Activated CD4-positive, alpha-beta T cell treated with anti-CD3 and anti-CD28 coated beads, Interleukin-2, amount 50 U/mL, for 1 hour (primary cell): ENCODE measurements around the gene SUSD3.

Experiments
- DNase-seq: peaks from one replicate; pipeline ENCODE4 v3.0.0-alpha.2; 2020

Gene SUSD3

DNA sequence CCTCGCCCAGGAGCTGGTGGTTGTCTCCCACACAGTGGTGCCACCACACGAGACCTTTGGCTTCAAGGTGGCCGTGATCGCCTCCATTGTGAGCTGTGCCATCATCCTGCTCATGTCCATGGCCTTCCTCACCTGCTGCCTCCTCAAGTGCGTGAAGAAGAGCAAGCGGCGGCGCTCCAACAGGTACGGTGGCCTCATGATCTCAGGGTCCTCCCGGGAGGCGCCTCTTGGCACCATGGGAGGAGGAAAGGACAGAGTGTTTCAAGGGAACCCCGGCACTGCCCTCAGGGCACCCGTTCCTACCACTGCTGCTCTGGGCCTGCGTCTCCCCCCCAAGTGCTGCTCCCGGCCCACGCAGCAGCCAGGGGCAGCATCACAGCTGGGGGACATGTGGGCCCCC is 19.3 kb downstream of the SUSD3 start:
- no peak for DNase-seq

DNA sequence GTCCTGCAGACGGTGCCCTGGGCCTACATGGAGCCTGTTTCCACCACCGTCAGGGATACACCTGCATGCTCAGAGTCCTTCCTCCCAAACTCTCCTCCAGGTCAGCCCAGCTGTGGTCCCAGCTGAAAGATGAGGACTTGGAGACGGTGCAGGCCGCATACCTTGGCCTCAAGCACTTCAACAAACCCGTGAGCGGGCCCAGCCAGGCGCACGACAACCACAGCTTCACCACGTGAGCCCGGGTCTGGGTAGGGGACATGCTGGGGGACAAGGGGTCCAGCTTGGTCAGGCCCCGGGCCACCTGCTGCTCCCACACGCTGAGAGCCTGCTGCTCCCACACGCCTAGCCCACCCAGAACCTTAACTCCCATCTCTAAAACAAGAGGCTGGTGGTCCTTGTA is 20.9 kb downstream of the SUSD3 start:
- no peak for DNase-seq

DNA sequence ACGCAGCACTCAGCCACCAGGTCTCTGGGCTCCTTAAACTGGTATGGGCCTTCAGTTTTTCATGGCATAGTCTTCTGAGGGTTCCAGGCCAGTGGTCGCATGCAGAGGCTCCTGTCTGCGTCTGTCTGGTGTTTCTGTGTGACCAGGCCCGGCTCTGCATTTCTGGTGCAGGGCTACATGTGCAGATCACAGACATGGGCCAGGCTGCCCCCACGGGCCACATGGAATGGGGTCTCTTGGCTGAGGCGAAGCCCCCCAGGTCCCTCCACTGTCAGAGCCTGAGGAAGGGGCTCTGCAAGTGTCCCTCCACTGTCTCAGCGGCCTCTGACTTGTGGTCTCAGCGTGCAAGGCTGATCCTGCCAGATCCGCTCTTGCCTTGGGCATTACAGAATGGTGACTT is 21.9 kb downstream of the SUSD3 start:
- DNase-seq: no peak

DNA sequence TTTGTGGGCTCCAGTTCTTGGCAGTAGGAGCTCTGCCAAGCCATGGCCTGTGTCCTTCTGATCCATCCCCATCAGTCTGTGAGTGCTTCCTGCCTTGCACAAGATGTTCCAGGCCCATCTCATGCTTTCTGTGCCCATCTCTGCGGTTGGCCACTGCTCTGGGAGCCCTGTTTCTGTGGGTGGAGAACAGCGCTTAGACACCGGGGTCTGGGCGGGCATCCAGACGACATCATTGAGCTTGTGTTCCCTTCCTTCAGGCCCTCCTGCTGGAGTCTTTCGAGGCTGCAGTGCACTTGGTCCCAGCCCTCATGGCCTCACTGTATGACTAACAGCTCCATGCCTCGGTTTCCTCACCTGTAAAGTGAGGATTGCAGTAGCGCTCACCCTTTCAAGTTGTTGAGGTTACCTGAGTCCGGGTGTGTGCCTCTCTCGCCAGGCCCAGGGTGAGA is 22.6 kb downstream of the SUSD3 start:
- DNase-seq: no peak

DNA sequence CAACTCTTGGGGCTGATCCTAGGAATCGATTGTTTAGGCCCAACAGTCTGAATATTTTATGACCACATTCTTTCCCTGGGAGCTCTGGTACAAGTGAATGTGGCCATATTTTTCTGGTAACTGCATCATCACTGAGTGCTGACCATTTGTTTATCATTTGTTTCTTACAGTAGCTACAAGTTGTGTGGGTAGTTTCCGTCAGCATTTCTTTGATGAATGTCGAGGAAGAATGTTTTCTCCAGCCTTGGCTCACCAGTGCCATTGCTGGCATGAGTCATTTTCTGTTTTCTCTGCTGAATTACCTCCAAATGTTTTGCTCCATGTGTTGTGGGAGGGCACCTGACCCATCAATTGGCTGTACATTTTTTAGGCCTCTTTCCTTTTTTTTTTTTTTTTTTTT is 23.4 kb downstream of the SUSD3 start:
- no peak for DNase-seq

DNA sequence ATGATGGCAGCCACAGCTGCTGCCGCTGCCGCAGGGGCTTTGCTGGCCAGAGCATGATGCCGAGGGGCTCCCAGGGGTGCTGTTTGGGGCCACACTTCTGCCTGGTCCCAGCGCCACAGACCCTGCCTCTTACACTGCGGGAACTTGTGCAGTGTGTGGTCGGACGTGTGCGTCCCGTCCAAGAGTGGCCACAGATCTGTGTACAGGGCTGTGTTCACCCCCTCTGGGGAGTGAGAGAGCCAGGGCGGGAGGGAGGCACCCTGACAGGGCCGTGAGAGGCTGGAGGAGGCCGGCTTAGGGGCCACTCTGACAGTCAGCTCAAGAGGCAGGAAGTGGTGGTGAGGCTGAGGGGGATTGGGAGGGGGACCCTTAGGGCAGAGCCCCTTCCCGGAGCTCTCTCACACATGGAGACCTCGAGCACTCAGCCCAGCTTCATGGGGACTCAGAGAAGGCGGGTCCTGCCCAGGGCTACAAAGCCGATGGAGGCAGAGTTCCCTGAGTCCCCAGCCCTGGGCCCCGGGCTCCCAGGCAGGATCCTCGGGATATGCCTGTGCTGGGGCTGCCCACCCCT is 24.4 kb downstream of the SUSD3 start:
- no peak for DNase-seq

DNA sequence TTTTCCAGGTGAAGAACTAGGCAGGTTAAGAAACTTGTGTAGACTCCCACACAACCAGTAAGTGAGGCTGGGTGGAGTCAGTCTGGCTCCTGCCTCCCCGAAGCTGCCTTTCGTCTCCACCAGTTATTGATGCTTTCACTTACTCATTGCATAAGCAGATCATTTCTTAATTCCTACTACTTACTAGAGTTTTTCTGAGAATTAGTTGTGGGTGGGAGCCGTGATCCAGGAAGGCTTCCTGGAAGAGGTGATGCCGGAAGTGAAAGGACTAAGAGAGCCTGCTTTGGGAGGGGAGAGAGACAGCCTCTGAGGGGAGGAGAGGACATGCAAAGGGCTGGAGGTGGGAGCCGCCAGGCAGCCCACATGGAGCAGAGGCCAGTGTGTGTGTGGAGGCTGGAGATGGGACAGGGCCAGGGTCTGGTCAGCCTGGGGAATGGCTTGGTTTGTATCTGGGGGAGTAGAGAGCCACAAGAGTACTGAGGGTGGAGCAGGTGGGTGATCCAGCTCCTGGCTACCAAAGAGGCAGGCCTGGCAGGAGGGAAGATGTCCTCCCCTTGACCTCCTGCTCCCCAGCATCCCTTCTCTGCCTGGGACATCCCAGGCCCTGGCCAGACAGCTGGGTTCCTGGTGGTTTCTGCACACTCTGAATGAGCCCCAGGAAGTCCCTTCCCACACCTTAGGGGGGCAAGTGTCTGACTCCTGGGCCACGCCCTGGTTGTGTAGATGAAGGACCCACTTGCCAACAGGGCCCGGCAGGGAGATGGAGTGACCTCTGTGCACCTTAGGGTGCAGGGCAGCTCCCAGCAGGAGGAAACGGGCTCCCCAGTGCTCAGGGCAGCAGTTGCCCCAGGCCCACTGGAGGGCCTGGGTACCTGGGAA is 25.3 kb downstream of the SUSD3 start:
- no peak for DNase-seq

DNA sequence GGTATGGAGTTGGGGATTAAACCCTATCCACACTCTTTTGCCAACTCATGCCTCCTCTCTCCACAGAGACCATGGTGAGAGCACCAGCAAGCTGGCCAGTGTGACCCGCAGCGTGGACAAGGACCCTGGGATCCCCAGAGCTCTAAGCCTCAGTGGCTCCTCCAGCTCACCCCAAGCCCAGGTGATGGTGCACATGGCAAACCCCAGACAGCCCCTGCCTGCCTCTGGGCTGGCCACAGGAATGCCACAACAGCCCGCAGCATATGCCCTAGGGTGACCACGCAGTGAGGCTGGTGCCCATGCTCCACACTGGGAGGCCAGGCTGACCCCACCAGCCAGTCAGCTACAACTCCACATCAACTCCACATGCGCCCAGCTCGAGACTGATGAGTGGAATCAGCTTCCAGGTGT is 26.0 kb downstream of the SUSD3 start:
- no peak for DNase-seq

DNA sequence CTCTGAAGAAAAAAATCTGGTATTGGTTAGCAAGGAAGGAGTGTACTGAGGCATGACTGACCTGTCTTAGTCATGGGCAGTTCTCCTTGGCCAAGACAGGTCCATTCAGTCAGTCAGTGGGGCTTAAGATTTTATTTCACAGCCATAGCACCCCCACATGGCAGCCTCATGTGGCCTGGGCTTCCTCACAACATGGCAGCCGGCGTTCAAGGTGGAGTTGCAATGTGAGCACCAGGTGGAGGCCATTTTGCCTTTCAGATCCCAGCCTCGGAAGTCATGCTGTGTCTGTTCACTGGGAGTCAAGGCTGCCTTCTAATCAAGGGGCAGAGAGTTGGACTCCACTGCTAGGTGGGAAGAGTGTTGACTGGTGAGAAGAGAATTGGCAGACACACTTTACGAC is 27.2 kb downstream of the SUSD3 start:
- DNase-seq: no peak

DNA sequence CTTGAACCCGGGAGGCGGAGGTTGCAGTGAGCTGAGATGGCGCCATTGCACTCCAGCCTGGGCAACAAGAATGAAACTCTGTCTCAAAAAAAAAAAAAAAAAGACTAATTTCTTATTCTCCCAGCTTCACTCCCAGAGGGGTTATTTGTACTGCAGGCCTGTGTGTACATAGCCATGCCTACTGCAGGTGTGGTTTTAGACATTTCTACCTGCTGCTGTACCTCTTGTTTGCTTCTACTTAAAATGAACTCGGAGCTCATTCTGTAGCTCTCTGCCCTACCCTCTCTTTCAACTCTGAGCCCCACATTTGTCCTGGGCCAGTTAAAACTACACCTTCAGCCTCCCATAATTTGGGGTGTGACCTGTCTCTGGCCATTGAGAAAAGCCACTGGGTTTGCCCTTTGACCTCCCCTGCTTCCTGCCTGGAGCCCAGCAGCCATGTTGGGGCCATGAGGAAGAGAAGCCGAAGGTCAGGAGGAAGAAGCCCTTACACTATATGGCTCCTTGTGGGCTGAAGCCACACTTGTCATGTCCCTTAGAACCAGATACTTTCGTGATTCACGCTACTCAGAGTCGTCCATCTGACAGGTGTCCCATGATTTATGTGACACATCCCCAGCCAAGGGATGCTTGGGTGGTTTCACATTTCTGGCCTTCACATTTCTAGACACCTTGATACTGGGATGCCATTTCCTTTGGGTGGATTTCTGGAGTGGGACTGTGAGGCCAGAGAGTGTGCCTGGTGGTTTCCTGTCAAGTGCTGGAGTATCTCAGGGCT is 28.1 kb downstream of the SUSD3 start:
- no peak for DNase-seq

DNA sequence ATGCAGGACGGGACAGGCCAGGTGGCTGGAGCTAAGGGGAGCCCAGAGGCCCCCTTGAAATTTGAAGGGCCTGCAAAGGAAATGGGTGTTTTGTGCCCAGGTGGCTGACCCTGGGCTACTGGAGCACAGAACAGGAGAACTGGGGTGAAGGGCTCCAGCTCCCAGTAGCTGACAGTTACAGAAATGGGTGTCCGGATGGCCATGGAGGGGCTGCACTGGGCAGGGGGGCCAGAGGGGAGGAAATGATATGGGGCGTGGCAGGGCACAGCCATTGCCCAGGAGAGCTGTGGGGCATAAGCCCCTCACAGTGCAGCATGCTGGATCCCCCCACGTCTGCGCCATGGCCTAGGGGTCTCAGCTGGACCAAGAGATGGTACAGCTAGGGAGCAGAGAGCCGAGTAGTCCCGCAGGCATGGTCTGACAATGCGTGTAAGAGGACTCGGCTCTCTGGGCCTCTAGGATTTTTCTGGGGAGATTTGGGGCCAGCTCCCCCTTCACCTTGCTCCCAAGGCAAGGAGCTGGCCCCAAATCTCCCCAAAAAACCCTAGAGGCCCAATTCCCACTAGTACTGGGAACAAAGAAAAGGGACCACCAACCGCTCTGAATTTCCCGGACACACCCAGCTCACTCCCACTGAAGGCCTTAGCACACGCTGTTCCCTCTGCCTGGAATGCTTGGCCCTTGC is 29.6 kb downstream of the SUSD3 start:
- DNase-seq: no peak

DNA sequence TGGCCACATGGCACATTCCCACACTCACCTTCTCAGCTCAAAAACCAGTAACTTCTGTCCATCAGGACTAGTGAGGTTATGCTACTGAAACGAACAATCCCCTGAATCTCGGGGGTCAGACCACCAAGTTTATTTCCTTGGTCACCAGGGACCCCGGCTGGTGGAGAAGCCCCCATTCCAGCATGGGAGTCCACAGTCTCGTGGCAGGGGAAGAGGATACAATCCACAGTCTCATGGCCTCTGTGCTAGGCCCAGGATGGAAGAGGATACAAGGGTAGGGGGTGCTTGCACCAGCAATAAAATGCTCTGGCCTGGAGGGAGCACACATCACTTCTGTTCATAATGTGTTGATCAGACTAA is 30.1 kb downstream of the SUSD3 start:
- no peak for DNase-seq

DNA sequence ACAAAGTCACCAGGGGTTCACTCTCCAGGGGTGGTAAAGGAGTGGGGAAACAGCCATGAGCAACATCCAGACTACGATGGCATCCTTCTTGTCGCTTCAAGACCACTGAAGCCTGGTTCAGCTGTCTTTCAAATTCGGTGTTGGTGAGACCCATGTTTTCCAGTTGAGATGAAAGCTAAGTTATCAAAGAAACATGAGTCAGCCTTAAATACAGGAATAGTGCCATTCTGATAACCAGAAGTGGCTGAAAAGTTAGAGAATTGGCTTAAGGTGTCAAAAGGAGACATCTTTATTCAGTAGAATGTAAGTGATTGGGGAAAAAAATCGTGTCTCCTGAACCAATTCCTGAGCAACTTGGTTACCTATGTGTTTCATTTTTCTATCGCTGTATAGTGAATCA is 30.5 kb downstream of the SUSD3 start:
- no peak for DNase-seq

DNA sequence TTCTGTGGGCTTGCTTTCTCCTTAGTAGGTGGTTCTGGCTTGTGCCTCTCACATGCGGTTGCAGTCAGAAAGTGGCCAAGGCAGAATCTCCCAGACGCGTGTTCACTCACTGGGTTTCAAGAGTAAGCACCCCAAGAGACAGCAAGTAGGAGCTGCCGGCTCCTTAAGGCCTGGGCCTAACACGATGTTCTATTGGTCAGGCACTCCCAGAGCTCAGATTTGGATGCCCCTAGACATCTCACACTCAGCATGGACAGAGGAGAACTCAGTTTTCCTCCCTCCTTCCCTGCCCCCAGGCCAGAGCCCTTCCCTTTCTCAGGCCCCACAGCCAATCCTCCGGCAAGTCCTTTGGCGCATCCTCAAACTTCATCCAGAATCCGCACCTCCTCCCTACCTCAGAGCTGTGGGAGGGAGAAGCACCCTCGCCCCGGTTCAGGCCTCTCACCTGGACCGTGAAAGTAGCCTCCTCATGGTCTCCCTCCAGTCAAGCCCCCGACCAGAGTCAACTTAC is 31.0 kb downstream of the SUSD3 start:
- DNase-seq: no peak

DNA sequence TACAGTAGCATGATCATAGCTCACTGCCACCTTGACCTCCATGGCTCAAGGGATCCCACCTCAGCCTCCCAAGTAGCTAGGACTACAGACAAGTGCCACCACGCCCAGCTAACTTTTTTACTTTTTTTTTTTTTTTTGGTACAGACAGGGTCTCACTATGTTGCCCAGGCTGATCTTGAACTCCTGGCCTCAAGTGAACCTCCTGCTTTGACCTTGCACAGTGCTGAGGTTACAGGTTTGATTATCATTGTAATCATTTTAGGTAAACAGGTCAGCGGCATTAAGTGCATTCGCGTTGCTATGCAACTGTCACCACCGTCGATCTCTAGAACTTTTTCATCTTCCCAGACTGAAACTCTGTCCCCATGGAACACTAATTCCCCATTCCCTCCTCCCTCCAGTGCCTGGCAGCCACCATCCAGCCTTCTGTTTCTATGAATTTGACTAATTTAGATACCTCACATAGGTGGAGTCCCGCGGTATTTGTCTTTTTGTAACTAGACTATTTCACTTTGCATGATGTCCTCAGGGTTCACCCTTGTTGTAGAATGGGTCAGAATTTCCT is 31.7 kb downstream of the SUSD3 start:
- no peak for DNase-seq

DNA sequence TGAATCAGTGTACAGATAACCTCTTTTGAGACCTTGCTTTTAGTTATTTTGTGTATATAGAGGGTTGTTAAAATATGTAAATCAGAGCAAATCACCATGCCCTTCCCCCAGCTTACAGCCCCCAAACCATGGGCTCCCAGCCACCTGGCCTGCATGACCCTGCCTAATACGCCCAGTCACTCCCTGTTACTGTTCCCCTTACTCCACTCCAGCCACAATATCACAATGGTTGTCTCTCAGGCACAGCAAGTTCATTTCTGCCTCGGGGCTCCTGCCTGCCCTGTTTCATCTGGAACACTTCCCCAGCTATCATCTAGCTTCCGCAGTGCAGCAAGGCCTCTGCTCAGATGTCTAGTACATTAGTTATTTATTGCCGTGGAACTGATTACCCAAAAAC is 32.6 kb downstream of the SUSD3 start:
- DNase-seq: no peak

DNA sequence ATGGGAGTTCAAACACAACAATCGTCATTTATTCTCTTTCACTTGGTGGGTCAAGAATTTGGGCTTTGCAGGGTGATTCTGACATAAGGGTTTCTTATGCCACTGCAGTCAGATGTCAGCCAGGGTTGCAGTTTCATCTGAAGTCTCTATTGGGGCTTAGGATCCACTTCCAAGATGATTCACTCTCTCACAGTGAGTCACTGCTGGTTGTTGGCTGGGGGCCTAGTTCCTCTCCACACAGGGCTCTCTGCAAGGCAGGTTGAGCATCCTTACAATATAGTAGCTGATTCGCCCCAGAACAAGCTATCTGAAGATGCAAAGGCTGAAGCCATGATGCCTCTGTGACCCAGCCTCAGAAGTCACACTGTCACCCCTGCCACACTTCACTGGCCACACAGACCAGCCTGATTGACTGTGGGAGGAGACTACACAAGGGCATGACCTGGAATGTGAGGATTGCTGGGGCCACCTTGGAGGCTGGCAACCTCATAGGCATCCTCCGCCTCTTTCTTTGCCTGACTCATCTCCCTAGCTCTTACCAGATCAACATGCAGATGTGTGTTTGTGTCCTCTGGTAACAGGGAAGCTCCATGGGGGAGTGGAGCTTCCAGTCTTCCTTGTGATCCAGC is 33.1 kb downstream of the SUSD3 start:
- no peak for DNase-seq

DNA sequence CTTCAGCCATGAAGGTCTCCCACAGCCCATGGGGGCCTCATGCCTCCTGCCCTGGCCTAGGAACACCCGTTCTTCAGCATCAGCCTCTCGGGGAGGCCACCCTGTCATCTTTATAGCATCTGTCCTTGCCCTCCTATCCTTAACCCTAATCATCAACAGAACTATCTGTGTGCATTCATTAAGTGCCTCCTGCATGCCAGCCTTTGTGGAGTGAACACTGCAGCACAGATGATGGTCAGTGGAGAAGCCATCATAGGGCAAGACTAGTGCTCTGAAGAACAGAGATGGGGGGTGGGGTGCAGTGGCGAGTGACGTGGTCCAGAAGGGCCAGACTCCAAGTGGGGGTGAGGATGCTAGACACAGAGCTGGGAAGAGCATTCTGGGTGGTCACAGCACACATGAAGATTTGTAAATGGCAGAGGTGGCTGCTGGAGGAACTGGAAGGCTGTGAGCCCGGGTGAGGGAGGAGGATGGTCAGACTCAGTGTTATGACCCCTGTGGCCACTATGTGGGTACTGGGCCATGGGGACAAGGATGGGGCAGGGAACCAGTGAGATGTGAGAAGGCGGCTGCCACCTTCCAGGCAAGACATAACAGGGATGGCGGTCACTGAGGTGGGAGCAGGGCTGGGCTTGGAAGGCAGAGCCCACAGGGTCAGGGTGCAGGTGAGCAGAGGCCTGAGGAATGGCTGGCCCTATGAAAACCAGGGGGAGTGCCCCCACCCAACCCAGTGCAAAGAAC is 33.9 kb downstream of the SUSD3 start:
- DNase-seq: no peak

DNA sequence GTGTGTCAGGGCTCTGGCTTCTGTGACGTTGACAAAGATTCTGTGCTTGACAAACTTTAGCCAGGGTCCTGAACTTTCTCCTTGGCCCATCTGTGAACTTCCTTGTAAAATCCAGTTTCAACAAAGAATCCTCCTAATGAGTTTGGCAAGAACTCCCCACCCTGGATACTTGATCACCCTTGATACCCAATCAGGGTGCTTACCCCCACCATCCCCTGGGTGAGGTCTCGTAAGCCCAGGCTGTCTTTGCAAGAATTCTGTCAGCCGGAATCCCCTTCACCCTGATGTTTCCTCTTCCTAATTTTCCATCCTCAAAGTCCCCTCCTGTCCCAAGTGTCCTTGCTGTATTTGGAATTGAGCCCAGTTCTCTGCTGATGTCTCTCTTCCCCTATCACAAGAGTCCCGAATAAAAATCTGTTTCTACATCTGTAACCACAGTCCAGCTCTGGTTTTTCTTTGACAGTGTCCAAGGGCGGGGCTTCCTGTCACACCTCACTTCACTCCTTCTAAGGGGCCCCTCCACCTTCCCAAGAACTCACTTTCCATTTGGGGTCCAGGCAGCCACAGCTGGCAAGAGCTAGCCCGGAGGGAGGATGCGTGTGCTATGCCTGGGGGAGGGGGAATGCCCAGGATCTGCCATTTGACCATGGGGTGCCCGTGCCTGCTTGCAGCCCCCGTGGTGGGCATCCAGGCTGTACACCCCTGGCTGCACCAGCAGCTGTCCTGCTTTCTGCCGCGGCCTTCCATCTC is 34.8 kb downstream of the SUSD3 start:
- DNase-seq: no peak

DNA sequence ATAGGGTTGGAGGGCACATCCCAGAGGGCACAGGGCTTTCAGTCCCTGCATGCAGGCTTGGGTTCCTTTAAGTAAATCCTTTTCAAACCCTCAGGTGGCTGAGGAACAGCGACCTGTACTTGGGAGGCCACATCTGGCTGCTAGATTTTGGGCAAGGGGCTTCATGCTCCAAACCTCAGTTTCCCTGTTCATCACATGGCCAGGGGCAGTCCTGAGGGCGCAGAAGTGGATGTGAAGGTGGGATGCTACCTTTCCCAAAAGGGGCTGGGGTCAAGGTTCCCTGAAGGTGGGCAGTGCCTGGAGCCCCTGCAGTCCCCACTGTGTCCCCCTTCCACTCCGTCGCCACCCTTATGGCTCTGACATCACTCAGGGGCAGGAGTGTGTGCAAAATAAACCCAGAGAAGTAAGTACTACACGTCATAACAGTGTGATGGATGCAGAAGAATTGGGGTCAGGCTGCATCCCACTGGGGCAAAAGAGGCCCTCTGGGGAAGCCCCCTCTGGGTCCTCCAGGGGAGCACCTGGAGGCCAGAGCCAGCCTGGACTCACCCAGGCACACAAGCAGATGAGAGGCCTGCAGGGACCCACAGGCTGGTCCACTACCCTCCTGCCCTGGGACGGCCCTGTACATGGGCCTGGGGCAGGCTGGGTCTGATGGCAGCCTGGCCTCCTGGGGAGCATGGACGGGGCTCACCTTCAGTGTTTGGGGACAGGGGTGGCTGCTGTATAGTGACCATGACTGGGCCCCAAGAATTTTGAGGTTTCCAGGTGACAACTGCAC is 35.6 kb downstream of the SUSD3 start:
- no peak for DNase-seq
